ENCODE measurements around the gene NRG3.
"Not testable (repeated sequence)": the region's sequence is repeated elsewhere in the genome, so short reads cannot be mapped to it uniquely, and the experiment has no call there.

The NRG3 gene

GRCh38 chr10:82625512-82626189 lies 750.7 kb downstream of the NRG3 start:
- DNase-seq: no peak

GRCh38 chr10:82628373-82628772 lies 753.4 kb downstream of the NRG3 start:
- DNase-seq: no peak

GRCh38 chr10:82643076-82643475 lies 768.1 kb downstream of the NRG3 start:
- no peak for DNase-seq

- no peak for DNase-seq
Measured at GRCh38 chr10:82643601-82644000, 768.6 kb downstream of the NRG3 start.

GRCh38 chr10:82645221-82645620 lies 770.2 kb downstream of the NRG3 start:
- DNase-seq: no peak

GRCh38 chr10:82653244-82654155 lies 778.5 kb downstream of the NRG3 start:
- DNase-seq: no peak

- DNase-seq: no peak
Measured at GRCh38 chr10:82660205-82660604, 785.2 kb downstream of the NRG3 start.

- no peak for DNase-seq
Measured at GRCh38 chr10:82660986-82661385, 786.0 kb downstream of the NRG3 start.

- no peak for DNase-seq
Measured at GRCh38 chr10:82661701-82662100, 786.7 kb downstream of the NRG3 start.

- DNase-seq: no peak
Measured at GRCh38 chr10:82668221-82668895, 793.4 kb downstream of the NRG3 start.

- no peak for DNase-seq
Measured at GRCh38 chr10:82674036-82674435, 799.0 kb downstream of the NRG3 start.

- not testable (repeated sequence) for DNase-seq
Measured at GRCh38 chr10:82677932-82678331, 802.9 kb downstream of the NRG3 start.

GRCh38 chr10:82678451-82678850 lies 803.5 kb downstream of the NRG3 start:
- not testable (repeated sequence) for DNase-seq

- DNase-seq: no peak
Measured at GRCh38 chr10:82680608-82681007, 805.6 kb downstream of the NRG3 start.

GRCh38 chr10:82683945-82684344 lies 809.0 kb downstream of the NRG3 start:
- no peak for DNase-seq

GRCh38 chr10:82685087-82685486 lies 810.1 kb downstream of the NRG3 start:
- DNase-seq: no peak

- DNase-seq: no peak
Measured at GRCh38 chr10:82691211-82691610, 816.2 kb downstream of the NRG3 start.

- DNase-seq: no peak
Measured at GRCh38 chr10:82692458-82692857, 817.5 kb downstream of the NRG3 start.

- no peak for DNase-seq
Measured at GRCh38 chr10:82721831-82722230, 846.8 kb downstream of the NRG3 start.

- no peak for DNase-seq
Measured at GRCh38 chr10:82722273-82722672, 847.3 kb downstream of the NRG3 start.

GRCh38 chr10:82736305-82736704 lies 861.3 kb downstream of the NRG3 start:
- DNase-seq: no peak

GRCh38 chr10:82737549-82737948 lies 862.6 kb downstream of the NRG3 start:
- no peak for DNase-seq

- no peak for DNase-seq
Measured at GRCh38 chr10:82738592-82738991, 863.6 kb downstream of the NRG3 start.

- DNase-seq: no peak
Measured at GRCh38 chr10:82742478-82742877, 867.5 kb downstream of the NRG3 start.
